OCI-LY3 (cell line): ENCODE data around the gene CCDC7.
"Not testable (repeated sequence)": the region's sequence is repeated elsewhere in the genome, so short reads cannot be mapped to it uniquely, and the experiment has no call there.

ENCODE experiments used
- H2AFZ ChIP-seq: fragments of 200-600, 300-600 bp; shearing (Covaris generic); 2 replicates; pipeline ENCODE4 v1.6.0; 2014; ENCODE audit warnings: antibody characterized with exemption, low read depth, low read length
- H3K27ac ChIP-seq: fragments of 200-600, 300-600 bp; sonication (generic); 2 replicates; pipeline ENCODE4 v1.5.1; 2014; ENCODE audit warnings: mild to moderate bottlenecking, low read length, moderate library complexity, mixed read lengths
- H3K27me3 ChIP-seq: fragments of 200-600, 300-600 bp; sonication (generic); 2 replicates; pipeline ENCODE4 v1.6.1; 2014; ENCODE audit warnings: low read depth, low read length, mixed read lengths
- H3K36me3 ChIP-seq: fragments of 200-600, 300-600 bp; sonication (generic); replicated peaks from 2 replicates; pipeline ENCODE3; 2014; ENCODE audit warnings: low read depth, low read length, mixed read lengths
- H3K4me1 ChIP-seq: fragments of 300-600, 200-600 bp; sonication (generic); 2 replicates; pipeline ENCODE4 v1.6.1; 2014; ENCODE audit warnings: low read length, mixed read lengths
- H3K4me2 ChIP-seq: fragments of 200-600, 300-600 bp; sonication (generic); 2 replicates; pipeline ENCODE4 v1.6.1; 2014; ENCODE audit warnings: low read length, mixed read lengths
- H3K4me3 ChIP-seq: fragments of 300-600, 200-600 bp; sonication (generic); 2 replicates; pipeline ENCODE4 v1.5.1; 2014; ENCODE audit warnings: antibody characterized with exemption, mild to moderate bottlenecking, low read length, moderate library complexity
- H3K79me2 ChIP-seq: fragments of 300-600, 200-600 bp; shearing (Covaris generic); 2 replicates; pipeline ENCODE4 v1.6.1; 2014; ENCODE audit warnings: mild to moderate bottlenecking, low read length, mixed read lengths
- H3K9ac ChIP-seq: fragments of 300-600, 200-600 bp; shearing (Covaris generic); 2 replicates; pipeline ENCODE4 v1.6.0; 2014; ENCODE audit warnings: mild to moderate bottlenecking, low read length, moderate library complexity
- H3K9me3 ChIP-seq: fragments of 200-600, 300-600 bp; shearing (Covaris generic); 2 replicates; pipeline ENCODE4 v1.6.1; 2014; ENCODE audit warnings: low read length, mixed read lengths; ENCODE audit not compliant: insufficient read depth
- H4K20me1 ChIP-seq: fragments of 200-600, 300-600 bp; sonication (generic); 2 replicates; pipeline ENCODE4 v1.6.1; 2016; ENCODE audit warnings: low read length, mixed read lengths; ENCODE audit not compliant: insufficient read depth
- EZH2phosphoT487 ChIP-seq: fragments of 200-600 bp; shearing (Covaris generic); IDR thresholded peaks from 2 replicates; pipeline ENCODE4 v1.6.1; 2018; ENCODE audit warnings: antibody characterized with exemption, mixed run types, low read depth
- TF ChIP-seq, protein P1 (sequence below): fragments of 200-600, 300-600 bp; sonication (generic); IDR thresholded peaks from 2 replicates; pipeline ENCODE4 v1.5.1; 2014; ENCODE audit warnings: antibody characterized with exemption, low read length, low read depth

CCDC7 gene

DNA sequence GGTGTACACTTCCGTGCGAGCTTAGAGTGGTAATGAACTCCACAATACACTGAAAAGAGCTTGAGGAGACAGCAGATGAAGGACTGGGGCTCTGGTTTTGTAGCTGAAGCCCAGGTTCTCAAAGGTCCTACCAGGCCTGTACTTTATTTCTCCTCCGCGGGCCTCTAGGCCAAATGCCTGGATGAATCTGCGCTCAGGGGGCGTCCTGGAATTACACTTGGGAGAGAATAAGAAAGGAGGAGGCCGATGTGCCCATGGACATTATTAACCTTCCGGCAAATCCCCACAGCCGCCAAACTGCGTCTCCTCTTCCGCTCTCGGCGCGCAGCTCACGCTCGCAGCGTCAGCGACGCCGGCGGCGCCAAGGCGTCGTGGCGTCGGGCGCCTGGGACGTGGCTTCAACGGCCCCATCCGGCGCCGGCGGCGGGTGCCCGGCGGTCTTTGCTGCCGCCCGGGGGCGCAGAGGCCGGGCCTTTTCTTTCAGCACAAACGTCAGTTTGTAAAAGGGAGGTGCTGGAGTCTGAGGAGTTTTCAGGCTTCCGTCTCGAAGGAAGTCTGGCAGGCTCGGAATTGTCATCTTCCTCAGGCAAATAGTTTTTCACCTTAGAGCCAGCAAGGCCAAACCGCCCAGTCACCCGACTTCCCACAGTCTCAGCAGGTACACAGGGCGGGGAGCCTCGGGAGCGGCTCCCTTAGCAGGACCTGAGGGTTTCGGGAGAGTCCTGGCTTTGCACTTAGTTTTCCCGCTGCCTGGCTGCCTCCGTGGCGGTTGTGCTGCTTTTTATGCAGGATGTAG, at the start of gene CCDC7:
Gene CCDC7, plus strand, starts transcription at position 401 of the 796 bp plus-strand sequence. CDS start 5,503 bp downstream, outside the sequence.
- TF ChIP-seq EZH2phosphoT487: no peak
- TF ChIP-seq, protein P1, sequence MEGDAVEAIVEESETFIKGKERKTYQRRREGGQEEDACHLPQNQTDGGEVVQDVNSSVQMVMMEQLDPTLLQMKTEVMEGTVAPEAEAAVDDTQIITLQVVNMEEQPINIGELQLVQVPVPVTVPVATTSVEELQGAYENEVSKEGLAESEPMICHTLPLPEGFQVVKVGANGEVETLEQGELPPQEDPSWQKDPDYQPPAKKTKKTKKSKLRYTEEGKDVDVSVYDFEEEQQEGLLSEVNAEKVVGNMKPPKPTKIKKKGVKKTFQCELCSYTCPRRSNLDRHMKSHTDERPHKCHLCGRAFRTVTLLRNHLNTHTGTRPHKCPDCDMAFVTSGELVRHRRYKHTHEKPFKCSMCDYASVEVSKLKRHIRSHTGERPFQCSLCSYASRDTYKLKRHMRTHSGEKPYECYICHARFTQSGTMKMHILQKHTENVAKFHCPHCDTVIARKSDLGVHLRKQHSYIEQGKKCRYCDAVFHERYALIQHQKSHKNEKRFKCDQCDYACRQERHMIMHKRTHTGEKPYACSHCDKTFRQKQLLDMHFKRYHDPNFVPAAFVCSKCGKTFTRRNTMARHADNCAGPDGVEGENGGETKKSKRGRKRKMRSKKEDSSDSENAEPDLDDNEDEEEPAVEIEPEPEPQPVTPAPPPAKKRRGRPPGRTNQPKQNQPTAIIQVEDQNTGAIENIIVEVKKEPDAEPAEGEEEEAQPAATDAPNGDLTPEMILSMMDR: peak; percentile 35
- no peaks in the 10 kb centered on the region for H3K36me3 ChIP-seq
- peak within 1 kb of the TSS; percentile 82 for H3K9ac ChIP-seq
- peak within 1 kb of the TSS; percentile 90 for H3K4me3 ChIP-seq
- H3K27me3 ChIP-seq: no peaks in the 10 kb centered on the region
- H3K9me3 ChIP-seq: no peaks in the 10 kb centered on the region
- no peaks in the 10 kb centered on the region for H3K79me2 ChIP-seq
- peaks cover 6% of the 10 kb centered on the region; the same call in 1 of the 2 replicates for H3K4me1 ChIP-seq
- H3K4me2 ChIP-seq: peak within 1 kb of the TSS; percentile 90
- peak within 1 kb of the TSS; percentile 30 for H3K27ac ChIP-seq
- no peaks in the 10 kb centered on the region for H4K20me1 ChIP-seq
- peak within 1 kb of the TSS; percentile 86 for H2AFZ ChIP-seq

DNA sequence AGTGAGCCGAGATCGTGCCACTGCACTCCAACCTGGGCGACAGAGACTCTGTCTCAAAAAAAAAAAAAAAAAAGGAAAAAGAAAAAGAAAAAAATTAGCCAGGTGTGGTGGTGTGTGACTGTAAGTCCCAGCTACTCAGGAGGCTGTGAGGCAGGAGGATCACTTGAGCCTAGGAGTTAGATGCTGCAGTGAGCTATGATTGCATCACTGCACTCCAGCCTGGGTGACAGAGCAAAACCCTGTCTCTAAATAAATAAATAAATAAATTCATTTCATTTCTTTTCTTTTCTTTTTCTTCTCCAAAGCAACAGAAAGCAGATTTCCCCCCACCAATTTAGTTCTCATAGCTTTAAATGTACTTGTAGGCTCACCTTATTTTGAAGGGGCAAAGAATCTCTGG, 48.8 kb upstream of the CCDC7 start:
- H3K4me3 ChIP-seq, H3K9ac ChIP-seq, H3K36me3 ChIP-seq, H3K9me3 ChIP-seq, H2AFZ ChIP-seq, H4K20me1 ChIP-seq, H3K79me2 ChIP-seq, H3K27ac ChIP-seq, H3K4me1 ChIP-seq, H3K27me3 ChIP-seq, H3K4me2 ChIP-seq: not testable (repeated sequence)

DNA sequence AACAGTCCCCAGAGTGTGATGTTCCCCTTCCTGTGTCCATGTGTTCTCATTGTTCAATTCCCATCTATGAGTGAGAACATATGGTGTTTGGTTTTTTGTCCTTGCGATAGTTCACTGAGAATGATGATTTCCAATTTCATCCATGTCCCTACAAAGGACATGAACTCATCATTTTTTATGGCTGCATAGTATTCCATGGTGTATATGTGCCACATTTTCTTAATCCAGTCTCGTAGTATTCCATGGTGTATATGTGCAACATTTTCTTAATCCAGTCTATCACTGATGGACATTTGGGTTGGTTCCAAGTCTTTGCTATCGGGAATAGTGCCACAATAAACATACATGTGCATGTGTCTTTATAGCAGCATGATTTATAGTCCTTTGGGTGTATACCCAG, 46.2 kb upstream of the CCDC7 start:
- H3K4me2 ChIP-seq, H4K20me1 ChIP-seq: not testable (repeated sequence)

DNA sequence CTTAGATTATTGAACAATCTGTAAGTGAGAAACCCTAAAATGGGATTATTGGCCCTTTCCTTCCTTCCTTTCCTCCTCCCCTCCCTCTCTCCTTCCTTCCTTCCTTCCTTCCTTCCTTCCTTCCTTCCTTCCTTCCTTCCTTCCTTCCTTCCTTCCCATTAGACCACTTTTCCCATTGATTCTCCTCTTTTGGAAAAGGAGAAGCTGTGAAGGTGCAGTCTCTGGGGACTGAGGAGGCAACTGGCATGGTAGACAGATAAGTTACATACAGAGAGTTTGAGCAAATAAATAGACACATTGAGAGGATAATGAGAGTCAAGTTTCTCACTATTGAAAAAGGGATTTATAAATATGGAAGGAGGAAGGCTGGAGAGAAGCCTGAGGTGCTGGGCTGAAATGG, 45.0 kb upstream of the CCDC7 start:
- H3K36me3 ChIP-seq: no peaks in the 10 kb centered on the region
- H3K4me3 ChIP-seq: no peak overlapping the region
- TF ChIP-seq EZH2phosphoT487: no peak
- TF ChIP-seq, protein P1: no peak
- H3K4me2 ChIP-seq: no peak overlapping the region
- no peak overlapping the region for H2AFZ ChIP-seq
- H3K4me1 ChIP-seq: no peaks in the 10 kb centered on the region
- H3K9ac ChIP-seq: no peak overlapping the region
- no peak overlapping the region for H3K27ac ChIP-seq
- H3K9me3 ChIP-seq: no peaks in the 10 kb centered on the region
- no peaks in the 10 kb centered on the region for H3K27me3 ChIP-seq
- no peaks in the 10 kb centered on the region for H4K20me1 ChIP-seq
- H3K79me2 ChIP-seq: no peaks in the 10 kb centered on the region

More for the DNA sequence above, 46.2 kb upstream of the CCDC7 start:
- H3K4me3 ChIP-seq, H3K9ac ChIP-seq, H3K27ac ChIP-seq, H3K79me2 ChIP-seq, H3K4me1 ChIP-seq, H3K9me3 ChIP-seq, H2AFZ ChIP-seq, H3K27me3 ChIP-seq, H3K36me3 ChIP-seq: not testable (repeated sequence)

DNA sequence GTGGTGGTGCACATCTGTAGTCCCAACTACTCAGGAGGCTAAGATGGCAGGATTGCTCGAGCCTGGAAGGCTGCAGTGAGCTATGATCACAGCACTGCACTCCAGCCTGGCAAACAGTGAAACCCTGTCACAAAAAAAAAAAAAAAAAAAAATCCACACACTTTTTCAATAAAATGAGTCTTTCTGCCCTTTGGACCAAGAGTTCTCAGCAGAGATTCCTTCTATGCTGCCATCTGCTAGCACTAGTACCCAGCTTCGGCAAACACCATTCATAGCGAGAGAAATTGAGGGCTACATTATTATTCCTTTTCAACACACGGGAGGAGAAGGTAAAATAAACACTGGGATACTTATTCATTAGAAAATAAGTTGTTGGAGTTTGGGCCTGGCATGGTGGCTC, 43.4 kb upstream of the CCDC7 start:
- Histone ChIP-seq H3K9me3 (no peaks in the 10 kb centered on the region), H3K9ac (no peak overlapping the region), H3K36me3 (no peaks in the 10 kb centered on the region), H3K79me2 (no peaks in the 10 kb centered on the region), H3K27me3 (no peaks in the 10 kb centered on the region), H3K4me1 (no peaks in the 10 kb centered on the region), H3K4me2 (no peak overlapping the region), H4K20me1 (no peaks in the 10 kb centered on the region), H3K27ac (no peak overlapping the region), H2AFZ (no peak overlapping the region), H3K4me3 (no peak overlapping the region)
- TF ChIP-seq EZH2phosphoT487: no peak
- TF ChIP-seq, protein P1: no peak
